Melanocyte of skin (primary cell): ENCODE data around the gene BRCA1. TPM values are rescaled to one million over a fixed set of nuclear protein-coding genes. Genes with fewer than 3 reads are reported as not detected.

Experiments used
- small RNA-seq, 2 donors: library from RNA; depleted of rRNA; stranded (forward); fragments of <200 nt; gene quantifications; one replicate each; pipeline ENCODE3, GENCODE V24; 2012
- total RNA-seq, 2 donors: library from RNA; depleted of rRNA; stranded (reverse); fragments of >200 nt; gene quantifications; 2 replicates each; pipeline ENCODE4 v1.2.3, GENCODE V29; 2012

BRCA1 gene
- 10 to 100 TPM; 30.6 to 46.6 TPM for total RNA-seq

DNA sequence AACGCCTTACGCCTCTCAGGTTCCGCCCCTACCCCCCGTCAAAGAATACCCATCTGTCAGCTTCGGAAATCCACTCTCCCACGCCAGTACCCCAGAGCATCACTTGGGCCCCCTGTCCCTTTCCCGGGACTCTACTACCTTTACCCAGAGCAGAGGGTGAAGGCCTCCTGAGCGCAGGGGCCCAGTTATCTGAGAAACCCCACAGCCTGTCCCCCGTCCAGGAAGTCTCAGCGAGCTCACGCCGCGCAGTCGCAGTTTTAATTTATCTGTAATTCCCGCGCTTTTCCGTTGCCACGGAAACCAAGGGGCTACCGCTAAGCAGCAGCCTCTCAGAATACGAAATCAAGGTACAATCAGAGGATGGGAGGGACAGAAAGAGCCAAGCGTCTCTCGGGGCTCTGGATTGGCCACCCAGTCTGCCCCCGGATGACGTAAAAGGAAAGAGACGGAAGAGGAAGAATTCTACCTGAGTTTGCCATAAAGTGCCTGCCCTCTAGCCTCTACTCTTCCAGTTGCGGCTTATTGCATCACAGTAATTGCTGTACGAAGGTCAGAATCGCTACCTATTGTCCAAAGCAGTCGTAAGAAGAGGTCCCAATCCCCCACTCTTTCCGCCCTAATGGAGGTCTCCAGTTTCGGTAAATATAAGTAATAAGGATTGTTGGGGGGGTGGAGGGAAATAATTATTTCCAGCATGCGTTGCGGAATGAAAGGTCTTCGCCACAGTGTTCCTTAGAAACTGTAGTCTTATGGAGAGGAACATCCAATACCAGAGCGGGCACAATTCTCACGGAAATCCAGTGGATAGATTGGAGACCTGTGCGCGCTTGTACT is at the start of gene BRCA1:
BRCA1 (minus strand) TSS at position 232 of the 834 bp plus-strand sequence. CDS start 1,268 bp downstream, outside the sequence.

DNA sequence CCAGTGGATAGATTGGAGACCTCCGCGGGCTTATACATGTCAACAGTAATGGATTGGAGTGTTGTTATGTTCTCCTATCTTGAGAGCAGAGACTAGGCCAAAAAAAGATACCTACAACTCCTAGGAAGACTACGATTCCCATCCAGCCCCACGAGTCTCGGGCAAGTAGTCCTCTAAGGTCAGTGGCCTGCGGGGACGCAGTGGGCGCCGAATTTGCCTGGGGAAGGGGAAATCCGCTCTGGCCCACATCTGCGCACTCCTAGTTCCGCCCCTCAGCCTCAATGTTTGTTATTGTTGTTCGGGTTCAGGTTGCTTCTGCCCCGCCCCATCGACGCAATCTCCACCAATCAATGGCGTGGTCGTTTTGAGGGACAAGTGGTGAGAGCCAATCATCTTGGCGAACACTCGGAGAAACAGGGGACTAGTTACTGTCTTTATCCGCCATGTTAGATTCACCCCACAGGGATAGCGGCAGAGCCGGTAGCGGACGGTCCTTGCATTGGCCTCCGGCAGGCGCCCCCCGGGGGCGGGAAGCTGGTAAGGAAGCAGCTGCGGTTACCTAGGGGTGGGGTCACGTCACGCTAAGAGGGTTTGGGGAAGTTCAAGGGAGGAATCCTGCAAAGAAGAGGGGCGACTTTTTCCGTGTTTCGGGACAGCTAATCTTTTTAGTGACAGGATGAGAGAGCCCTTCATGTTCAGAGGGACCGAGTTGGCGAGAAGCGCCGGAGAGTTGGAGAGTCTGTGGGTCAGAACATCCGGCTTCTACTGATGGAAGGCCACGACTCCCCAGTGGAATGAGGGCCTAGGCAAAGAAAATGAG is 45.8 kb upstream of the BRCA1 start, which contains the start of gene NBR1:
NBR1 (plus strand) TSS at position 449 of the 820 bp plus-strand sequence. CDS start 4,586 bp downstream, outside the sequence.

DNA sequence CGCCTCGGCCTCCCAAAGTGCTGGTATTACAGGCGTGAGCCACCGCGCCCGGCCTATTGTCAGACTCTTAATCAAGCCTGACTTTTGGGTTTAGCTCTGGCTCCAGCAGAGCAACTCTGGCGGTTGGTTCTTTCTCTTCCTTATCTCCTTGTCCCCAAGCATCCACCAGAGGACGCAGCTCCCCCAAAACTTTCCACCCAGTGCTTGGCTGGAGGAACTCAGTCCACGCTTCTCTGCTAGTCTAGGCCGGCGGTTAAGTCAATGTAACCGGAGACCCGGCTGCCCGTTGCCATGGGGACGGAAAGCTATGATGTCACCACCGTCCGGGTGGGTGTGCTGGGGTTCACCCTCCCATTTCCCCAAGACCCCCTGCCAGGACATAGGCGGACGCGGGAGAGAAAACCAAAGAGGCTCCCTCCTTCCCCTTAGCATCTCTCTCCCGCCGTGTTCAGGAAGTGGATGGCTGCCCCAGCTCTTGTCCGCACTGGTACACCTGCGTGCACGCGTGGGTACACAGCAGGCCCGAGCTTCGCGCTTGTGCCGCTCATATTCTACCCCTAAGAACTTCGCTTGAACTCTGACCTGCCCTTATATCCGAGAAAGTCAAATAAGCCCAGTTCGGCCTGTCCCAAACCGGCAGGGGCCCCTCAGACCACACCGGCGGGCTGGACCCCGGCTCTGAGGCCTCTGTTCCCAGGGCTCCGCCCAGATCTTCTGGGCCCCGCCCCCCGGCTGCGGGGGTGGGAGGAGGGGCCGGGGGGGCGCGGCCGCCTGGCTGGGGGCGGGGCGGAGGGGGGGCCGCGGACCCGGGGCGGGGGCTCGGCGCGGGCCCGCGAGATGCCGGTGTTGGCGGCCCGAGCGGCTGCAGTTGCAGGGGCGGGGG is 100.5 kb downstream of the BRCA1 start, which contains the start of gene RND2:
RND2 (plus strand) TSS at position 825 of the 883 bp plus-strand sequence. CDS start 117 bp downstream, outside the sequence.

DNA sequence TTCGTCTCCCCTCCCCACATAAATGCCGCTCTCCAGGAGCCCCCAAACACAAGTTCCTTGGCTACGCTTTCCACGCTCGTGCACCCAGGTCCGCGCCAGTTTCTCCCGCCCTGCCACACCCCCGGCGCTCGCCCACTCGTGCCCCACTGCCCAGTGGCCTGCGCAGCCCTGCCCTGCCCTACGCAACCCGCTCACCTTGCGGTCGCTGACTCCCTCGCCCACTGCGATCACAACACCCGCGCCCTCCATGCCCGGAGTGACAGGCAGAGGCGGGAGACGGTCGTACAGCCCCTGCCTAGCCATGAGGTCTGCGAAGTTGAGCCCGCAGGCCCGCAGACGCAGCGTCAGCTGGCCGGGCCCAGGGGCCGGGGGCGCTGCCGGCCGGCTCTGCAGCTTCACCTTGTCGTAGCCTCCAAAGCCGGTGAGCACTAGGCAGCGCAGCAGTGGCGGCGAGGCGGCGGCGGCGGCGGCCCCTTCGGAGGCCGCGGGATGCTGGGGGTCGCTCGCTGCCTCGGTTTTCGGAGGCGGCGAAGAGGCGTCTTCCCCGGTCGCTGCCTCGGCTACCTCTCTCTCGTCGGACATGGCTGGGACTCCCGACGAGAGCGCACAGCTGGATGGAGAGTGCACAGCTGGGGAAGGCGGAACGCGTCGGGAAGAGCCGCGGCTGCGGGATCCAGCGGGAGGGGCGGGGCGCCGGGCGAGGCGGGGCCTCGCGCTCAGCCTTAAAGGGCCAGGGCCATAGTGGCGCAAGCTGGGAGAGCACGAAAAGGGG is 103.2 kb downstream of the BRCA1 start, which contains the start of gene VAT1:
VAT1 (minus strand) TSS at position 645 of the 772 bp plus-strand sequence; CDS start at position 582, 63 bp downstream.

DNA sequence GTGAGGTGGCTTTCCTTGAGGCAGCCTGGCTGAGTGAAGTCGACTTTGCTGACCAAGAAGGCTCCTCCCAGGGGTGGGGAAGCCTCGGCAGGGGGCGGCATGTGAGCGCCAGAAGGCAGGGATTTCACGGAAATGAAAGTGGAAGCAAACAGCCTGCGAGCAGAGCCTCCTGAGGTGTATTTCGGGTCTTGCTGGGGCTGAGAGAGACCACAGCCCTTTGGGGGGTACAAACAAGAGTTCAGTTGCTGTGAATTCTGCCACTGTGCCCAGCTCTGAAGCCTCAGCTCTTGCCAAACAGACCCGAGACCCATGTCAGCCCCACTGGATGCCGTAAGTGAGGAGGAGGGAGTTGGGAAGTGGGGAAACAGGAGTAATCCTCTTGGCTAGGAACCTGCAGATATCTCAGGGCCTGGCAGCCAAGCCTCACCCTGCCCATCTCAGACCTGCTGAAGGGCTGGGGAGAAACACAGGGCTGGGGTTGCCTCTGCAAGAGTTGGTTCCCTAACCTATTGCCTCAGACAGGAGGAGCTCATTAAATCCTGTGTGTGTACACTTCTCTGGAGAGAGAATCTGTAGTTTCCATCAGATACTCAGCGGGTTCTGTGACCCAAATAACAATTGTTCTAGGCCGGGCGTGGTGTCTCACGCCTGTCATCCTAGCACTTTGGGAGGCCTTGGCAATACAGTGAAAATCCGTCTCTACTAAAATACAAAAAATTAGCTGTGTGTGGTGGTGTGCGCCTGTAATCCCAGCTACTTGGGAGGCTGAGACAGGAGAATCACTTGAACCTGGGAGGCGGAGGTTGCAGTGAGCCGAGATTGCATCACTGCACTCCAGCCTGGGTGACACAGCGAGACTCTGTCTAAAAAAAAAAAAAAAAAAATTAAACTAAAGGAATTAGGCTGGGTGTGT is 118.3 kb downstream of the BRCA1 start, which contains the start of gene IFI35:
IFI35 (plus strand) TSS at position 146 of the 913 bp plus-strand sequence; CDS start at position 310, 164 bp downstream.

DNA sequence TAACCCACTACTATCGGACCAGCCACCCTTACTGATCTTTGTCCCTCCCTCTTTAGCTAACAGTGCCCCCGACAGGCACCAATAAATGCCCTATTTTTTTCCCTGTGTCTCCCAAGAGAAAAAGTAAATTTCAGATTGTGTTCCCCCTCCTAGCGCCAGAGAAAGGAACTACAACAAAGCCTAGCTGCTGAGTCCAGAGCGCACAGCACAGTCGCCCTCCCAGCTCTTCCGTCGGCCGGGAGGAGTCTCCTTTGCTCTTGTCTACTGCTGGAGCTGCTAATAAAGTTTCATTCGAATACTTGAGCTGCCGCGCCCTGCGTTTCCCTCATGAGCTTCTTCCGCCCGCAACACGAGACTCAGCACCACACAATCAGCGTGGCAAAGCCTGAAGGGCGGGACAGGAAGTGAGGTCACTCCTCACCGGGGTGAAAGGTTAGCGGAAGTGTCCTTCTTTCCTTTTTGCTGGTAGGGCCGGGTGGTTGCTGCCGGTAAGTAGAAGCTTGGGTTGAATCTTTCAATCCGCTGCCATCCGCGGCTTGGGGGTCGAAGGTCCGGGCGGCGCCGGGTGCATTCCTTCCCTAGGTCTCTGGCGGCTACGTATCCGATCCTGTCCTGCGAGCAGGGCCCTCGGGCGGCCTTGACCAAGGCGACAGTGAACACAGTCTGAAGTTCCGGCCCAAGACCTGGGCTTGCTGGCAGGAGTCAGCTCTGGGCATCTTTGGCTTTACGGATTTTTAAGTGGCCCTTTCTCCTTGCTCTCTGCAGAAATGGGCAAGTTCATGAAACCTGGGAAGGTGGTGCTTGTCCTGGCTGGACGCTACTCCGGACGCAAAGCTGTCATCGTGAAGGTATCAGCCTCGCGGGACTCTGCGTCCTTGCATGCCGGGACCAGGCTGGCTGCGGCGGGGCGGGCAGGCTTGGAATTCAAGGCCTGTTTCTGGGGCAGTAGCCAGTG is 126.9 kb downstream of the BRCA1 start, which contains the start of gene RPL27:
RPL27 (plus strand) TSS at position 436 of the 955 bp plus-strand sequence; CDS start at position 768, 332 bp downstream.

Small RNA genes within 50 kb of the gene (small RNA-seq; reads per million reads assigned to genes)
- 0 reads per million in 2 donors for gene AC060780.2
- 0 reads per million in 2 donors for gene AC060780.3
- gene AC135721.1: 0 reads per million in 2 donors

Other genes starting within 250 kb of the BRCA1 start
- gene G6PC1, start 224.6 kb downstream of the BRCA1 start, total RNA-seq: not detected
- gene AARSD1, start 160.9 kb downstream of the BRCA1 start, total RNA-seq: 10 to 100 TPM; 12.4 to 12.7 TPM
- gene PTGES3L, start 145.3 kb downstream of the BRCA1 start, total RNA-seq: under 1 TPM; 0.33 to 0.34 TPM
- gene RUNDC1, start 144.8 kb downstream of the BRCA1 start, total RNA-seq: 1 to 10 TPM; 7.6 to 8.0 TPM
- gene RPL27, start 126.9 kb downstream of the BRCA1 start, total RNA-seq: 1,000 to 10,000 TPM in 1 of 2 donors, 100 to 1,000 TPM in 1; 783 to 1,366 TPM
- 100 to 1,000 TPM; 167 to 255 TPM for gene IFI35, start 118.6 kb downstream of the BRCA1 start, total RNA-seq
- 100 to 1,000 TPM; 400 to 703 TPM for gene VAT1, start 103.0 kb downstream of the BRCA1 start, total RNA-seq
- gene RND2, start 100.1 kb downstream of the BRCA1 start, total RNA-seq: under 1 TPM; 0.33 to 0.34 TPM
- 10 to 100 TPM; 72.9 to 93.6 TPM for gene NBR1, start 45.9 kb upstream of the BRCA1 start, total RNA-seq
- gene TMEM106A, start 86.5 kb upstream of the BRCA1 start, total RNA-seq: 1 to 10 TPM; 2.7 to 4.1 TPM
- not detected for gene CCDC200, start 103.3 kb upstream of the BRCA1 start, total RNA-seq
- not detected for gene RNU2-1, start 108.6 kb upstream of the BRCA1 start, total RNA-seq